Lower leg skin (tissue), 3 donors: Measurements from ENCODE around the gene C5orf46.

Experiments
- POLR2A ChIP-seq, 2 donors: fragments of 450-650 bp; IDR thresholded peaks; one replicate each; pipeline ENCODE4 v1.6.1; 2016 to 2017; ENCODE audit warnings: antibody characterized with exemption in 2 of 2, mild to moderate bottlenecking in 1 of 2, moderate library complexity in 1 of 2
- TF ChIP-seq, protein P1 (sequence below), 3 donors: fragments of 450-650 bp; IDR thresholded peaks; one replicate each; pipeline ENCODE4 v1.5.1; 2016; ENCODE audit warnings: antibody characterized with exemption in 3 of 3, mild to moderate bottlenecking in 3 of 3, moderate library complexity in 2 of 3

DNA sequence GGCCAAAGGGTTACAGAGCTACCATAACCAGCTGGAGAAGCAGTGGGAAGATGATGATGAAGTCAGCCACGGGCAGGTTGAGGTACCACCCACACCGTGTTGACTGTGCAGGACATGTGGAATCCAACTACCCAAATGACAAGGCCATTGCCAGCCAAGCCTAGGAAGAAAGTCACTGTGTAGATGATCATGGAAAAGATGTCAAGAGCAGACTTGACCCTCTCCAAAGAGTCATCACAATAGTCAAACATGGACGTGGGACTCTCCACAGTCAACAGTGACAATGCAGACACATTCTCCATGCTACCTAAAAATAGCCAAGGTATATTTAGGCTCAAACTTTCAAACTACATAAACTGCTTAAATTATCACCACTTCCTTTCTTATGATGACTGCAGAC lies 54.0 kb downstream of the C5orf46 start:
- TF ChIP-seq, protein P1, sequence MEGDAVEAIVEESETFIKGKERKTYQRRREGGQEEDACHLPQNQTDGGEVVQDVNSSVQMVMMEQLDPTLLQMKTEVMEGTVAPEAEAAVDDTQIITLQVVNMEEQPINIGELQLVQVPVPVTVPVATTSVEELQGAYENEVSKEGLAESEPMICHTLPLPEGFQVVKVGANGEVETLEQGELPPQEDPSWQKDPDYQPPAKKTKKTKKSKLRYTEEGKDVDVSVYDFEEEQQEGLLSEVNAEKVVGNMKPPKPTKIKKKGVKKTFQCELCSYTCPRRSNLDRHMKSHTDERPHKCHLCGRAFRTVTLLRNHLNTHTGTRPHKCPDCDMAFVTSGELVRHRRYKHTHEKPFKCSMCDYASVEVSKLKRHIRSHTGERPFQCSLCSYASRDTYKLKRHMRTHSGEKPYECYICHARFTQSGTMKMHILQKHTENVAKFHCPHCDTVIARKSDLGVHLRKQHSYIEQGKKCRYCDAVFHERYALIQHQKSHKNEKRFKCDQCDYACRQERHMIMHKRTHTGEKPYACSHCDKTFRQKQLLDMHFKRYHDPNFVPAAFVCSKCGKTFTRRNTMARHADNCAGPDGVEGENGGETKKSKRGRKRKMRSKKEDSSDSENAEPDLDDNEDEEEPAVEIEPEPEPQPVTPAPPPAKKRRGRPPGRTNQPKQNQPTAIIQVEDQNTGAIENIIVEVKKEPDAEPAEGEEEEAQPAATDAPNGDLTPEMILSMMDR (IDR thresholded peaks at IDR 0.05) = no peak
- TF ChIP-seq POLR2A (IDR thresholded peaks at IDR 0.05) = no peak
